Inferior parietal cortex (tissue), 1 donor: ENCODE measurements around the gene UGP2.
"Not testable (repeated sequence)": the region's sequence is repeated elsewhere in the genome, so short reads cannot be mapped to it uniquely, and the experiment has no call there.

Experiments
- DNase-seq: peaks from one replicate; pipeline ENCODE4 v3.0.0-alpha.2; 2016; ENCODE audit errors: extremely low spot score

The UGP2 gene

GRCh38 chr2:63893163-63893562 lies 51.5 kb downstream of the UGP2 start:
- DNase-seq, result no peak

DNA sequence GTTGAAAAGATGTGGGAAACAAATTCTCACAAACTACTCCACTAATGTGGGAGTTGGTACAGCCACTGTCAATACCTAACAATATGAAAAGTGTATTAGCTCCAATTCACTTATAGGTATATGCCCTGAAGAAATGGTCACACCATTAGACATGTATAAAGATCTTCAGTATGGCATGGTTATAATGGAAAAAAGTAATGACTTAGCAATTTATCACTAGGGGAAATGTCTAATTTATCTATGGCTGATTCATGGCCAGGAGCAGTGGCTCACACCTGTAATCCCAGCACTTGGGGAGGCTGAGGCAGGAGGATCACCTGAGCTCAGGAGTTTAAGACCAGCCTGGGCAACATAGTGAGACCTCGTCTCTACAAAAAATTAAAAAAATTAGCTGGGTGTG lies 52.5 kb downstream of the UGP2 start:
- no peak for DNase-seq

GRCh38 chr2:63898839-63899238 lies 57.1 kb downstream of the UGP2 start:
- no peak for DNase-seq

GRCh38 chr2:63899639-63900038 lies 57.9 kb downstream of the UGP2 start:
- no peak for DNase-seq

DNA sequence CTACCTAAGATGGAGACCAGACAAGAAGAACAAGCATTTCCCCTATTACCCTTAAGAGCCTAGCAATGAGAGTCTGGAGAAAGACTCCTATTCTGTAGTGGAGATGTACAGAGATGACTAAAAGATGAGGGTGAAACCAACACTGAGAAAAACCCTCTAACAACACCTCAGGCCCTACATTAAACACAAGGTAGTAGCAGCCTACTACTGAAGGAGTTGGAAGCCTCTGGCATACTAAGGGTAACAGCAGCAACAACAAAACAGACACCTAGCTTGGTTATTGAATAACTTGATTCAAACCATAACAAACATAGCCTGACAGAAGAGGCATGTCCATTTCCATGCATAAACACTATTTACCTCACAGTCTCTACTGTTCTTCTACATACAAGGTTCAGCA lies 60.5 kb downstream of the UGP2 start:
- DNase-seq, result no peak

GRCh38 chr2:63903003-63903402 lies 61.3 kb downstream of the UGP2 start:
- DNase-seq, result no peak

DNA sequence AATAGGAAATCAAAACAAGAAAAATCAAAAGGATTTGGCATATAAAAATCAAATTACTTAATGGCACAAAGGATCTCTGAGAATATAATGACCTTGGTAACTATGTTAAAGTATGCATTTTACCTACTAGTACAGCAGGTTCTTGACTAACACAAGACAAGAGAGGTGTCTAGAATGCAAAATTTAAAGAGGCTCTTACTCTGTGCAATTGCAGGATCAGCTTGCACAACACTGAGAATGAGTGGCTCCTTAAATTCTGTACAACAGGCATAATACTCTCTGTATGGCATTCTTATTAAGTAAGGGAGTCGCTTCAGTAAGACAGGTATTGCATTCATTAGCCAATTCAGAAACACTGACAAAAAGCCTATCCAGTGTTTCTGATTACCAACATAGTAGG lies 72.6 kb downstream of the UGP2 start:
- no peak for DNase-seq

DNA sequence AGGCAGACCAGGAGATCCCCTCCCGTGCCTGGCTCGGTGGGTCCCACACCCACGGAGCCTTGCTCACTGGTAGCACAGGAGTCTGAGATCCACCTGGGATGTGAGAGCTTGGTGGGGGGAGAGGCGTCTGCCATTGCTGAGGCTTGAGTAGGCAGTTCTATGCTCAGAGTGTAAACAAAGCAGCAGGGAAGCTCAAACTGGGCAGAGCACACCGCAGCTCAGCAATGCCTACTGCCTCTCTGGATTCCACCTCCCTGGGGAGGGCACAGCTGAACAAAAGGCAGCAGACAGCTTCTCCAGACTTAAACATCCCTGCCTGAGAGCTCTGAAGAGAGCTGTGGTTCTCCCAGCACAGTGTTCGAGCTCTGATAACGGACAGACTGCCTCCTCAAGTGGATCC lies 85.1 kb downstream of the UGP2 start:
- DNase-seq, result no peak

- DNase-seq, result not testable (repeated sequence)
Measured at GRCh38 chr2:63932104-63932503, 90.4 kb downstream of the UGP2 start.
